Psoas muscle (tissue), 8 donors: ENCODE measurements around the gene SLC7A6. TPM values are rescaled to one million over a fixed set of nuclear protein-coding genes. Genes with fewer than 3 reads are reported as not detected.

Experiments
- ATAC-seq, 4 donors: fragments of 200-7000 bp; cut with Tn5 transposase; one replicate each; pipeline ENCODE4 v1.9.1; 2020; ENCODE audit warnings: moderate library complexity in 3 of 4, mild to moderate bottlenecking in 2 of 4
- DNase-seq, 2 donors: peaks; one replicate each; pipeline ENCODE4 v3.0.0-alpha.2; 2020
- H3K27ac ChIP-seq: fragments of 200-600 bp; one replicate; pipeline ENCODE4 v1.8.0; 2022
- H3K27me3 ChIP-seq, 3 donors: fragments of 200-600 bp in 1 of 3; one replicate each; pipeline versions ENCODE4 v1.6.1 to v1.8.0; 2013 to 2022; ENCODE audit warnings: low read length in 2 of 3, mild to moderate bottlenecking in 2 of 3, moderate library complexity in 1 of 3; ENCODE audit not compliant: insufficient read depth in 3 of 3
- H3K36me3 ChIP-seq, 2 donors: fragments of 200-600 bp in 1 of 2; one replicate each; pipeline versions ENCODE4 v1.6.1 to v1.8.0; 2013 to 2022; ENCODE audit warnings: low read depth in 1 of 2, mild to moderate bottlenecking in 1 of 2, moderate library complexity in 1 of 2; ENCODE audit not compliant: insufficient read depth in 1 of 2
- H3K4me1 ChIP-seq: fragments of 200-600 bp; one replicate; pipeline ENCODE4 v1.8.0; 2022
- H3K4me3 ChIP-seq: fragments of 200-600 bp; one replicate; pipeline ENCODE4 v1.8.0; 2022; ENCODE audit warnings: mild to moderate bottlenecking
- H3K9me3 ChIP-seq: fragments of 200-600 bp; one replicate; pipeline ENCODE4 v1.8.0; 2022
- CTCF ChIP-seq: fragments of 200-600 bp; IDR thresholded peaks from one replicate; pipeline ENCODE4 v1.8.0; 2022; ENCODE audit warnings: antibody characterized with exemption
- WGBS, 3 donors: extraction: QIAGEN DNeasy Blood & Tissue Kit; methylation state at CpG; one replicate each; pipeline versions ENCODE4 v1.1.6 to v1.1.7; 2013; 5-methylcytosine and 5-hydroxymethylcytosine counted together
- intact Hi-C, 2 donors: fragments of 100-400 bp; cut with DNase I; formaldehyde crosslinking; loops; one replicate each; pipeline versions ENCODE4 v1.11.0 to v1.14.2; 2022
- polyA plus RNA-seq, 3 donors: library from polyadenylated mRNA; stranded (reverse); fragments of 200-250 nt; gene quantifications; one replicate each; pipeline ENCODE4 v1.2.3, GENCODE V29; 2013
- total RNA-seq, 4 donors: library from RNA; stranded (reverse); fragmentation: NEBNext Ultra II Directional in 2 of 4; extraction: Animal tissue kit (Norgen Biotek cat#: 25700) in 2 of 4; gene quantifications; one replicate each; pipeline versions ENCODE4 v1.2.1 to v1.2.4, GENCODE V29; 2021 to 2023
- donor health status: healthy with polysubstance abuse.
- donor health status: DM: no; HTN: no; CAD: no; lungs with moderate emphysema.
- donor health status: Bipolar disorder and iron deficiency.
- donor health status: healthy.
- donor health status: DM: yes; HTN: yes; CAD: no.
- donor health status: DM: no; HTN: no; CAD: no.
- donor health status: DM: no; HTN: no; CAD: no.
- donor health status: DM: yes; HTN: yes; CAD: no.

SLC7A6 gene
- total and polyA plus RNA-seq, 7 donors: 9.2 to 217 (median 48.7) TPM

- Histone ChIP-seq H3K9me3 (no peaks in the 10 kb centered on the region), H3K27ac (peak within 1 kb of the TSS; percentile 92), H3K36me3 (peaks cover 0 to 15% of the 10 kb centered on the region in 2 donors), H3K4me3 (peak within 1 kb of the TSS; percentile 85), H3K4me1 (peaks cover 48% of the 10 kb centered on the region), H3K27me3 (no peaks in the 10 kb centered on the region)
- 0 to 1% (median 1%) methylated on average over 65 to 75 of the region's 75 CpGs for WGBS, 3 donors
- no peak for TF ChIP-seq CTCF
- DNase-seq (peak; percentile 98 to 99), ATAC-seq (peak; percentile 91 to 96 (median 93))
- intact Hi-C loops: no loop called here
These were observed 19.1 kb upstream of the SLC7A6 start, which contains the start of gene PLA2G15 for GRCh38 chr16:68244903-68245853. TSS of gene PLA2G15 (plus strand) at chr16:68245373. CDS start at chr16:68245427, 54 bp downstream.

- Histone ChIP-seq H3K9me3 (no peaks in the 10 kb centered on the region), H3K4me3 (peak overlapping the region; percentile 85), H3K27ac (peak overlapping the region; percentile 92), H3K36me3 (peaks cover 0 to 24% of the 10 kb centered on the region in 2 donors), H3K27me3 (no peaks in the 10 kb centered on the region), H3K4me1 (peaks cover 48% of the 10 kb centered on the region)
- intact Hi-C loops: no loop called here
- WGBS, 3 donors: 45 to 61% (median 49%) methylated on average over 7 of the region's 7 CpGs
- TF ChIP-seq CTCF: no peak
- no peak for ATAC-seq
- no peak for DNase-seq
These were observed 18.2 kb upstream of the SLC7A6 start for GRCh38 chr16:68246121-68246520.

- peak; percentile 15 to 61 for DNase-seq
- 54 to 84% (median 62%) methylated on average over 5 of the region's 5 CpGs for WGBS, 3 donors
- H3K27ac ChIP-seq: peak overlapping the region; percentile 92
- TF ChIP-seq CTCF: no peak
- H3K4me3 ChIP-seq: peak overlapping the region; percentile 85
- peaks cover 54% of the 10 kb centered on the region for H3K4me1 ChIP-seq
- H3K27me3 ChIP-seq: no peaks in the 10 kb centered on the region
- peak in 2 of 4 donors; percentile 16 to 26 for ATAC-seq
- peaks cover 0 to 25% of the 10 kb centered on the region in 2 donors for H3K36me3 ChIP-seq
- no peaks in the 10 kb centered on the region for H3K9me3 ChIP-seq
- intact Hi-C loops: no loop called here
These were observed 17.7 kb upstream of the SLC7A6 start for GRCh38 chr16:68246666-68247065.

GRCh38 chr16:68247400-68247799 lies 16.9 kb upstream of the SLC7A6 start:
- Histone ChIP-seq H3K36me3 (peaks cover 0 to 28% of the 10 kb centered on the region in 2 donors), H3K27ac (peak overlapping the region; percentile 92), H3K27me3 (no peaks in the 10 kb centered on the region), H3K9me3 (no peaks in the 10 kb centered on the region), H3K4me1 (peaks cover 59% of the 10 kb centered on the region), H3K4me3 (peak overlapping the region; percentile 85)
- DNase-seq: peak; percentile 21 to 62
- WGBS, 3 donors: 29 to 58% (median 34%) methylated on average over 4 of the region's 4 CpGs
- ATAC-seq: peak in 3 of 4 donors; percentile 31 to 36 (median 32)
- intact Hi-C loops: no loop called here
- no peak for TF ChIP-seq CTCF
